ELR (cell line): ENCODE measurements around the gene NCKAP5L.
A peak's percentile ranks its signal among the peaks of the same experiment; 100 is the strongest.
"Not testable (repeated sequence)": the region's sequence is repeated elsewhere in the genome, so short reads cannot be mapped to it uniquely, and the experiment has no call there.

ENCODE experiments used
- DNase-seq: peaks from one replicate; pipeline ENCODE4 v3.0.0-alpha.2; 2015; ENCODE audit warnings: low read depth

Gene NCKAP5L

GRCh38 chr12:49828133-49829091, at the start of gene NCKAP5L:
Gene NCKAP5L (minus strand): TSS chr12:49828413. CDS start chr12:49804044, 24,369 bp downstream.
- peak; percentile 97 for DNase-seq

- DNase-seq = no peak
Observed at GRCh38 chr12:49877066-49877465, 48.9 kb upstream of the NCKAP5L start.

GRCh38 chr12:49876070-49876469, 47.9 kb upstream of the NCKAP5L start:
- DNase-seq = no peak

- DNase-seq = no peak
Observed at GRCh38 chr12:49875115-49875720, 47.0 kb upstream of the NCKAP5L start.

GRCh38 chr12:49874142-49874897, 46.1 kb upstream of the NCKAP5L start:
- no peak for DNase-seq

- DNase-seq = peak; percentile 58
Observed at GRCh38 chr12:49873361-49873934, 45.2 kb upstream of the NCKAP5L start.

- DNase-seq = no peak
Observed at GRCh38 chr12:49872781-49873181, 44.6 kb upstream of the NCKAP5L start.

GRCh38 chr12:49872381-49872780, 44.2 kb upstream of the NCKAP5L start:
- DNase-seq = no peak

GRCh38 chr12:49871811-49872251, 43.6 kb upstream of the NCKAP5L start:
- DNase-seq = not testable (repeated sequence)

GRCh38 chr12:49871263-49871561, 43.0 kb upstream of the NCKAP5L start:
- no peak for DNase-seq

GRCh38 chr12:49870501-49871262, 42.5 kb upstream of the NCKAP5L start:
- no peak for DNase-seq

- no peak for DNase-seq
Observed at GRCh38 chr12:49869816-49870500, 41.7 kb upstream of the NCKAP5L start.

- DNase-seq = peak; percentile 58
Observed at GRCh38 chr12:49868952-49869815, 41.0 kb upstream of the NCKAP5L start.

GRCh38 chr12:49868449-49868848, 40.2 kb upstream of the NCKAP5L start:
- no peak for DNase-seq

- DNase-seq = no peak
Observed at GRCh38 chr12:49867570-49868341, 39.5 kb upstream of the NCKAP5L start.

- peak; percentile 70 for DNase-seq
Observed at GRCh38 chr12:49866859-49867569, 38.8 kb upstream of the NCKAP5L start.

- DNase-seq = no peak
Observed at GRCh38 chr12:49865782-49866135, 37.5 kb upstream of the NCKAP5L start.

- DNase-seq = no peak
Observed at GRCh38 chr12:49865109-49865781, 37.0 kb upstream of the NCKAP5L start.
